GM18511 (cell line): ENCODE data around the gene ABCG1.

ENCODE experiments used
- ATAC-seq: cut with Tn5 transposase; IDR thresholded peaks from one replicate; pipeline ENCODE4 v1.9.1; 2021; ENCODE audit warnings: mild to moderate bottlenecking, moderate library complexity; ENCODE audit not compliant: unreplicated experiment

ABCG1 gene

GRCh38 chr21:42317826-42318746 is 99.1 kb downstream of the ABCG1 start:
- no peak for ATAC-seq

GRCh38 chr21:42319376-42319775 is 100.4 kb downstream of the ABCG1 start:
- no peak for ATAC-seq

DNA sequence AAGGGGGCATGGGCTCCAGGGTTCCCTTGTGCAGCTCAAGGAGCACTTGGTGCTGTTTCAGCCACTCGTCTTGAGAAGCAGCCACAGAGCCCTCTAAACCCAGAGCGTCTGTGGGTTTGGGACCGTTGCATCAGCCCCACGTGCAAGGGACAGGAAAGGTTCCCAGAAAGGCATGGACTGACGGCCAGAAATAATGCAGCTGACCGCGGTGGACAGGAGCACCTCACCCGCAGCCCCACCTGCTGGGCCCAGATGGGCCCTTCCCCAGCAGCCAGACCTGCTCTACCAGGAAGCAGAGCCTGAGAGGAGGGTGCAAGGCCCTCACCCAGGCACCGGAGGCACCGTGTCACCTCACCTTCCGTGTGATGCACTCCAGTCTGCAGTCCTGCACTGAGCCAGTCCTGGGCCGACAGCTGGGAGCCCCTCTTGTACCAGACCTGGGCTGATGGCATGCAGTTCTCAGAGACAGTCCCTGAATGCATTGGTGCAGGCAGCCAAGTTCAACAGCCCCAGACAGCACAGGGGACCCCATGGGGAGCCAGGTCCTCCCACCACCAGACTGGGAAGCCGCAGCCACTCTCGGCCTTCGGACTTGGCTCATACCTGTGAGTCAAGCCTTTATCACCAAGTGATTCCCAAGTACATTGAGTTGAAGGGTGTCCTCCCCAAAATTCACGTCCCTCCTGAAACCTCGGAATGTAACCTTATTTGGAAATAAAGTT is 101.1 kb downstream of the ABCG1 start:
- no peak for ATAC-seq

DNA sequence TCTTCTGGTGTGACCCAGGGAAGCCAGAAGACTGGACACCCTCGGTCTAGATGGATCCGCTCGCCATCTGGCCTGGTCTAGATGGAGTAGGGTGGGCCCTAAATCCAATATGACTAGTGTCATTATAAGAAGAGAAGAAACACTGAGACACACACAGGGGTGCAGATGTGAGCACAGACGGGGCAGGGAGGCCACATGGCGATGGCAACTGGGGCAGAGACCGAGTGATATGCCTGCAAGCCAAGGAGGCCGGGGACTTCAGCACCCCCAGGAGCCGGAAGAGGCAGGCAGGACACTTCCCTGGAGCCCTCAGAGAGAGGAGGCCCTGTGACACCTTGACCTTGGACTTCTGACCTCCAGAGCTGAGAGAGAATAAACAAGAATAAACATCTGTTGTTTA is 101.9 kb downstream of the ABCG1 start:
- ATAC-seq = no peak

DNA sequence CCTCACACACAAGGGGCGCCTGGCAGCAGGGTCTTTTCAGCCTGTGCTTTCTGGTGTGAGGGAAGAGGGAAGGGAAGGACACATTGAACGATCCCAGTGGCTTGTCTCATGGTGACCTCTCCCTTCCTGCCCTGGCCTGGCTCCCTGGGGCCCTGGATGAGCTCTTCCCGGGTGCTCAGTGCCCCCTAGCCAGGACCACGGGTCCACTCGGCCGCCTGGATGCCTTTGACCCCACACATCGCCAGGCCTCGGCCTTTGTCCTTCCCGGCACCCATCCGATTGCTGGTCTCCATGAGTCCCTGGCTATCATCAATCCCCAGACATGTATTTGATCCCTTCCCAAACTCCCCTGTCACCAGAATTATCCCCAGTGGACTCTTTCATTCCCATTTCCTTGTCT is 102.3 kb downstream of the ABCG1 start:
- ATAC-seq = no peak

GRCh38 chr21:42321845-42322244 is 102.9 kb downstream of the ABCG1 start:
- ATAC-seq = no peak

DNA sequence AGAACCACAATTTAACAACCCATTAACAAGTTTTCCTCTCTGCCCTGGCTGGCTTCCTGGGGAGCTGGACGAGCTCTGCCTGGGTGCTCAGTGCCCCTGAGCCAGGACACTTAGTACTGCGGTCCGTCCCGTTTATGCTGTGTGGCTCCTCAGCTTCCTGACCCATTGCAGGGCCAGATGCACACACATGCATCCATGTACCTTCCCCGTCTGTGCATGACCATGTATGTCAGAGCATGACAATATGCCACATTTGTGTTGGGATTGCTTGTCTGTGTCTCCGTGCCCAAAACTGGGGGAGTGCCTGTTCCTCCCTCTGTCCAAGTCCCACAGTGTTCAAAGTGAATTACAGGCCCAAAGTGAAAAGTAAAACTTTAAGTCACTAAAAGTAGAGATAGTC is 106.0 kb downstream of the ABCG1 start:
- no peak for ATAC-seq

DNA sequence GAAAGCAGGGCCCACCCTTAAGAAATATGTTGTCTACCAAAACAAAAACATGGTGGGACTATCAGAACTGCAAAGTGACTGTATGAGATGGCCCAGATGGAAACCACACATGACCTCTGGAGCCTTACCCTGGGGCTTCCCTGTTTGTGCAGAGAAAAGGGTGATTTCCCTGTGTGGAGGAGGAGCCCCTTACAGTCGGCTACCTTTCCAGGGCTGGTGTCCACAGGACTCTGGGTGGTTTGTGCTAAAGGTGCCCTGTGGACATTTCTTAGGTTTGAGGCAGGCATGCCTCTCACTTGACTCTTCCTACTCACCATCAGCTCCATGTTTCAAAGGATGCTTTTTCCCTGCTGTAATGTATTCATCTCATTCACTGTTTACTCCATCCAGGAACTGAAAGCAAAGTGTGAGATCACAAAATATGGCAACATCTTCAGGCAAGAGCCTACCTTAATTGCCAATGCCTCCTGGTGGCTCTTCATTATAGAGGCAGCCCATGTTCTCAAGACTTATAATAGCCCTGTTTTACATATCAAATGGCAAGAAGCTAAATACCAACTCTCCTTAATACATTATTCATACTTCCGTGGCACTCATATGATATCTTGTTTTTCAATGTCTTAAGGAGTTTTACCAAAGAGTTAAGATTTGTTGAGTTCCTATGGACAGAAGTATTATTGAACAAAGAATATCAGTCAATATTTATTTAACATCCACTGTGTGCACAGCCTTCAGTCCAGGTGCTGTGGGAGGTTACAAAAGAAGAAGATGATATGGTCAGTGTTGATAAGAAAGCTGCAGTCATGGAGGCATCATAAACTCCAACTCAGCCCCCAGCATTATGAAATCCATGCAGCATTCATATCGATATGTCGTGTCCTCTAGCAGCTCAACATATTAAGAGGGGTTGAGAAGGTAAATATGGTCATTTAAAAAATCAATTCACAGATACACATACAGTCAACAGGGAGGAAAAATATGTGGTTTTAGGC is 111.7 kb downstream of the ABCG1 start:
- no peak for ATAC-seq

GRCh38 chr21:42331660-42332059 is 112.7 kb downstream of the ABCG1 start:
- no peak for ATAC-seq

GRCh38 chr21:42332557-42333317 is 113.8 kb downstream of the ABCG1 start:
- no peak for ATAC-seq

DNA sequence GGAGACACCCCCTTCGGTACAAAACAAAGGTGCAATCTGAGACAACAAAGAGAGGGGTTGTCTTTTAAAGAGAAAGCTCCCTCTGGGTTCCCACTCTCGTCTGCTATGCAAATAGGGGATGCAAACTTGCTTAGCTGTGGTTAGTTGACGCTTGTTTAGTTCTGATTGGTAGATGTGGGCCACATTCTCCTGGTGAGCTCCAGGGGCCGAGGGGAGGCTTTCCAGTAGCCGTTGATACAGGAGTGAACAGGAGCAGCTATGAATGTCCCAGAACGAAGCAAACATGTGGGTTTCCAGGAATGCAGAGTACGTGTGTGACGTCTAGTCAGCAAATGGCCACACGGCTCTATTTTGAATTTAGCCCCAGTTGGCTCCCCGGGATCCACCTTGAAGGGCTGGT is 117.1 kb downstream of the ABCG1 start:
- no peak for ATAC-seq

DNA sequence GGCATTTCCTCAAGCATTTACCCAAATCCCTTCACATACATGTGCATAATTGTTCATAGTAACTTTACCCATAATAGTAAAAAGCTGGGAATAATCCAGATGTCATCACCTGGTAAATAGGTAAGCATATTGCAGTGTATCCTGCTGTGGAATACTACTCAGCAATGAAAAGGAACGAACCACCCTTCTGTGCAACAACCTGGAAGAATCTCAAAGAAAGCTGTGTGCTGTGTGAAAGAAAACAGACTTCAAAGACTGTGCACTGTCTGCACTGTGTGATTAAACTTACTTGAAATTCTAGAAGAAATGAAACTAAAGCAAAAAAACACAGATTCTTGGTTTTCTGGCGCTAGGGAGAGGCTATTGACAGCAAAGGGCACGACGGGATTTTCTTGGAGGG is 118.3 kb downstream of the ABCG1 start:
- ATAC-seq = no peak

DNA sequence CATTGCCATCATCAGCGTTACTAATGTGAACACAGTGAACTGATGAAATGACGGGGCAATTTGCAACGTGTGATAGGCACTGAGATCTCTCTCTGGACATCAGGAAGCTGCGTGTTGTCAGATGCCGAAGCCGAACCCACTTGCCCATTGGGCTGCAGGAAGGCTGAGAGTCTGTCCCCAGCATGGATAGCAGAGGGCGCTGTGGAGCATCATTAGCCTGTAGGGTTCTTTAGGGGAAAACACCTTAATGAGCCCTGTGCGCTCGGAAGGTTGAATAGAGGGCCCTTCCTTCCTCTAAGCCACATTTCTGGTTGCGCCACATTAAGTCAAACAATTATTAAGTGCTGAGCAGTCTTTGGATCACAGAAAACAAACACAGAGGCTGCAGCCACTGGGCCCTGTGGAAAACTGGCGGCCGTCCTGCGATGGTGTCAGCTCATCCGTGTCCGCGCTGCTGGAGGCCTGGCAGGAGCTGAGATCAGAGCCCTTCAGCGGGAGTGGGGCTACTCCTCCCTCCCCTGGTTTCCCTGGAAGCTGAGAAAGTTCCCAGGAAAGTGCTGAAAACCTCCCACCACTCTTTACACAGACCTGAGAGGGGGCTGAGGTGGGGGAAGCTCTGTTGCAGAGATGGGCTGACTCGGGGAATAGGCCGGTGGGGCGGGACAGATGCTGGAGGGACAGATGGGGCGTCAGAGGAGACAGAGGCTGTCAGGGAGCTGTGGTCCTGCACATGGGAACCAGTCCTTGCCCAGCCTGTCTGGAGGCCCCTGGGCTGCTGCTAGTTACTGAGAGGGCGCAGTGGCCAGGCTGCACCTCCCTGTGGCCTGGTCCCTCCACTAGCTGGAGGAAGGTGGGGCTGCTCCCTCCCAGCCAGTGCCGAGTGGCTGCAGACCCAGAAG is 119.1 kb downstream of the ABCG1 start:
- ATAC-seq = no peak

GRCh38 chr21:42338729-42339715 is 120.1 kb downstream of the ABCG1 start:
- no peak for ATAC-seq

DNA sequence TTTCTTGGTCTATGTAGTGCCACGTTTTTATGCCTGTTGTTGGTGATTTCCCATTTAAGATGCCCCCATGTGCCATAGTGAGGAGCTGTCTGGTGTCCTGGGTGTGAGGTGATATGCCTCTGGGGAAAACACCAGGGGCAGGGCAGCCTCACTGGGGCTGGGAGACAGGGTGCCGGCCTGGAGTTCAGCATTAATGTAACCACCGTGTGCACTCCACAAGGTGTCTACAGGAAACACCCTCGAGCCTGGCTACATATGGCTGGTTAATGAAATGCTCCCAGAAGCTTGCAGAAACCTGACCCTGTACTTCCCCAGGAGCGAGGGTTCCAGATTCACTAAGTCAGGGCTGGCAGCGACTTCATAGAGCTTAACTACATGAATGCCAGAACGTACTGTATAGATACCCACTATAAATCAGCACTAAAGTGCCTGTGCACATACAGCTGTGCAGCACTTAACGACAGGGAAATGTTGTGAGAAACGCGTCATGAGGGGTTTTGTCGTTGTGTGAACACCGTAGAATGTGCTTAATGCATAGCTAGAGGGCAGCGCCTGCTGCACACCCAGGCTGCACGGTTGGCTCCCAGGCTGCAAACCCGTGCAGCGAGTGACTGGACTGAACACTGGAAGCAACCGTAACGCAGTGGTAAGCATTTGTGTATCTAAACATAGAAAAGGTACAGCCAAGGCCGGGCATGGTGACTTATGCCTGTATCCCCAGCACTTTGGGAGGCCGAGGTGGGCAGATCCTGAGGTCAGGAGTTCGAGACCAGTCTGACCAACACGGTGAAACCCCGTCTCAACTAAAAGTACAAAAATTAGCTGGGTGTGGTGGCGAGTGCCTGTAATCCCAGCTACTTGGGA is 121.5 kb downstream of the ABCG1 start:
- no peak for ATAC-seq

DNA sequence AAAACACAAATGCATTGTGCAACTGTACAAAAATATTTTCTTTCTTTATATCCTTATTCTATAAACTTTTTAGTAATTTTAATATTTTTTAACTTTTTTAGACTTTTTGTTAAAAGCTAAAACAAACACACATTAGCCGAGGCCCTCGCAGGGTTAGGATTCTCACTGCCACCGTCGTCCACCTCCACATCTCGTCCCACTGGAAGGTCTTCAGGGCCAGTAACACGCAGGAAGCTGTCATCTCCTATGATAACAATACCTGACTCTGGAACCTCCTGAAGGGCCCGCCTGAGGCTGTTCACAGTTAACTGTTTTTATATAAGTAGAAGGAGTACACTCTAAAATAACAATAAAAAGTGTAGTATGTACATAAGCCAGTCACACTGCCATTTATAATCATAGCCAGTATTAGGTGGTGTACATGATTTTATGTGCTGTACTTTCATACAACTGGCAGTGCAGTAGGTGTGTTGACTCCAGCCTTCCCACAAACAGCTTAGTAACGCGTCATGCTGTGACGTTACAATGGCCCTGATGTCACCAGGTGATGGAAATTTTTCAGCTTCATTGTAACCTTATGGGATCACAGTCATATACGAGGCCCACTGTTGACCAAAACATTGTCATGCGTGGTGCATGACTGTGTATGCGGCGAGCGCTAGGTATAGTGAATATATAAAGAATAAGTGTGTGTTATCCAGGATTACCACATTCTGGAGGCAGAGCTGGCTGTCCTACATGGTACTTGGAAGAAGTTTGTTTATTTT is 123.0 kb downstream of the ABCG1 start:
- no peak for ATAC-seq
